ENCODE measurements around the gene KLF3. TPM values are rescaled to one million over a fixed set of nuclear protein-coding genes. Genes with fewer than 3 reads are reported as not detected.

Gene KLF3
- total and polyA plus RNA-seq, 9 of the 15 experiments (the other 6 are each of a cell fraction or from before 2014, with no cell fraction given) = 9.9 to 47.2 (median 18.1) TPM

DNA sequence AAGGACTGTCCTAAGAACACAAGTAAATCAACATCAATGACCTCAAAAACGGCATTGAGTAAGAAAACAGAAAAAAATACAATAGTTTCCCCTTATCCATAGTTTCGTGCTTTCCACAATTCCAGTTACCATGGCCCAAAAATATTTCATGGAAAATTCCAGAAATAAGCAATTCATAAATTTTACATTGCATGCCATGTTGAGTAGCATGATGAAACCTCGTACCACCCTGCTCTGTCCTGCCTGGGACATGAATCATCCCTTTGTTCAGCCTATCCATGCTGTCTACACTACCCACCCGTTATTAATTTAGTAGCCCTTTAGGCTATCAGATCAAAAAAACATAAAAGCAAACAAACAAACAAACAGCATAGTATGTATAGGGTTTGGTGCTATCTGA, 51.1 kb downstream of the KLF3 start:
- Histone ChIP-seq H3K4me3 (no peak overlapping the region), H3K9me1 (ENCODE audit: control insufficient read depth, insufficient read depth, low read length) (no peaks in the 10 kb centered on the region), H3K27me3 (ENCODE audit: control insufficient read depth in 2 of 2, insufficient read depth in 2 of 2, low read length in 2 of 2) (no peaks in the 10 kb centered on the region; a peak in 1 of 5 replicates), H3K4me1 (replicated peaks in 1 of 2; ENCODE audit: control insufficient read depth in 2 of 2, insufficient read depth in 2 of 2, low read length in 2 of 2) (no peaks in the 10 kb centered on the region), H2AFZ (ENCODE audit: low read depth, low read length) (no peak overlapping the region), H3K4me2 (ENCODE audit: insufficient read depth, low read length) (no peak overlapping the region), H3K36me3 (ENCODE audit: control insufficient read depth, insufficient read depth, low read length) (no peaks in the 10 kb centered on the region), H3K79me2 (ENCODE audit: control insufficient read depth, insufficient read depth, low read length) (no peaks in the 10 kb centered on the region), H3K9me3 (replicated peaks; ENCODE audit: control insufficient read depth, insufficient read depth, low read depth, low read length) (peaks cover 3% of the 10 kb centered on the region), H3K27ac (ENCODE audit: extremely low read depth, low read depth, low read length) (no peak overlapping the region), H4K20me1 (replicated peaks; ENCODE audit: control insufficient read depth, insufficient read depth, low read length) (no peaks in the 10 kb centered on the region), H3K9ac (ENCODE audit: insufficient read depth in 1 of 2, low read depth in 2 of 2, low read length in 2 of 2) (no peak overlapping the region)
- BruUV-seq (replicated peaks) = no TSS peak
- TF ChIP-seq ZNF408 (CRISPR knock-in tag; IDR thresholded peaks at IDR 0.05; ENCODE audit: low read depth) (no peak), COPS2 (conservative IDR thresholded peaks at IDR 0.05) (no peak), ZNF668 (CRISPR knock-in tag; IDR thresholded peaks at IDR 0.05) (no peak), CBFB (CRISPR knock-in tag; IDR thresholded peaks at IDR 0.05) (no peak), HDGF (IDR thresholded peaks at IDR 0.05) (no peak), SRF (CRISPR knock-in tag; IDR thresholded peaks at IDR 0.05) (no peak)
- TF ChIP-seq, protein P1, sequence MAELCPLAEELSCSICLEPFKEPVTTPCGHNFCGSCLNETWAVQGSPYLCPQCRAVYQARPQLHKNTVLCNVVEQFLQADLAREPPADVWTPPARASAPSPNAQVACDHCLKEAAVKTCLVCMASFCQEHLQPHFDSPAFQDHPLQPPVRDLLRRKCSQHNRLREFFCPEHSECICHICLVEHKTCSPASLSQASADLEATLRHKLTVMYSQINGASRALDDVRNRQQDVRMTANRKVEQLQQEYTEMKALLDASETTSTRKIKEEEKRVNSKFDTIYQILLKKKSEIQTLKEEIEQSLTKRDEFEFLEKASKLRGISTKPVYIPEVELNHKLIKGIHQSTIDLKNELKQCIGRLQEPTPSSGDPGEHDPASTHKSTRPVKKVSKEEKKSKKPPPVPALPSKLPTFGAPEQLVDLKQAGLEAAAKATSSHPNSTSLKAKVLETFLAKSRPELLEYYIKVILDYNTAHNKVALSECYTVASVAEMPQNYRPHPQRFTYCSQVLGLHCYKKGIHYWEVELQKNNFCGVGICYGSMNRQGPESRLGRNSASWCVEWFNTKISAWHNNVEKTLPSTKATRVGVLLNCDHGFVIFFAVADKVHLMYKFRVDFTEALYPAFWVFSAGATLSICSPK (IDR thresholded peaks at IDR 0.05; ENCODE audit: borderline replicate concordance) = no peak
- 9% methylated on average over 4 of the region's 4 CpGs for WGBS (ENCODE audit: insufficient coverage, low coverage, missing lambda C conversion rate)
- intact Hi-C loops (cut with micrococcal nuclease) (no loop called here), in situ Hi-C loops (cut with MboI) (no loop called here)
- ChIA-PET POLR2A (interaction anchor here (1.1 kb wide), 1 partner anchor 9 kb away, joined by 3 read pairs; no protein-coding TSS in a partner anchor), CTCF (ENCODE audit: low intra/inter-chr PET ratio) (no interaction called here)
- FAIRE-seq = no peak
- no peak for DNase-seq (ENCODE audit: extremely low read depth in 1 of 4, low spot score in 3 of 4)
- ATAC-seq = no peak

Data from K562 (cell line).